K562 (cell line): ENCODE measurements around the gene ARL3. TPM values are rescaled to one million over a fixed set of nuclear protein-coding genes. Genes with fewer than 3 reads are reported as not detected.

Experiments used
- ATAC-seq: fragments of 200-7000 bp; cut with Tn5 transposase; 3 replicates; pipeline ENCODE4 v1.9.1; 2020; ENCODE audit warnings: moderate library complexity
- BruUV-seq: library from RNA; stranded (reverse); fragments of 400-500 nt; replicated peaks from 2 replicates; lab custom pipeline; 2021; lab: Mats Ljungman, UMichigan
- CTCF ChIA-PET: fragments of 300-600 bp; formaldehyde crosslinking; extraction: SDS; loops from one replicate; lab custom pipeline; 2021; ENCODE audit warnings: low intra/inter-chr PET ratio; lab: Yijun Ruan, JAX
- POLR2A ChIA-PET: fragments of 300-600, 350-650 bp; sonication (Branson Sonifier 250); formaldehyde crosslinking; extraction: SDS; loops from one replicate; lab custom pipeline; 2021; ENCODE audit warnings: antibody characterized with exemption, inconsistent platforms; lab: Yijun Ruan, JAX
- DNase-seq, 4 experiments: peaks; one replicate each; pipeline versions ENCODE4 v3.0.0 to v3.0.0-alpha.2; 2011 to 2018; ENCODE audit warnings: low spot score in 3 of 4, mixed read lengths in 3 of 4; ENCODE audit errors: extremely low read depth in 1 of 4
- FAIRE-seq: peaks from 2 replicates; lab custom pipeline; 2011; peaks lifted over from hg19 to GRCh38; lab: Jason Lieb, UNC
- H2AFZ ChIP-seq: 2 replicates; pipeline ENCODE4 v1.6.0; 2011; ENCODE audit warnings: low read depth, low read length, control low read depth, inconsistent platforms
- H3K27ac ChIP-seq: fragments of 200-600 bp; 3 replicates; pipeline ENCODE4 v1.8.0; 2011; ENCODE audit warnings: low read depth, mild to moderate bottlenecking, control low read depth, inconsistent platforms, low read length, moderate library complexity, mixed read lengths; ENCODE audit errors: extremely low read depth
- H3K27me3 ChIP-seq, 2 experiments: fragments of 300-600 bp in 1 of 2; 2 replicates in 1 of 2; 3 replicates in 1 of 2; pipeline versions ENCODE4 v1.6.0 to v1.8.0; 2011; ENCODE audit warnings: inconsistent platforms in 2 of 2, low read length in 2 of 2, mild to moderate bottlenecking in 1 of 2, mixed read lengths in 1 of 2, moderate library complexity in 1 of 2; ENCODE audit not compliant: control insufficient read depth in 2 of 2, insufficient read depth in 2 of 2
- H3K36me3 ChIP-seq: fragments of 300-600 bp; 3 replicates; pipeline ENCODE4 v1.8.0; 2011; ENCODE audit warnings: mild to moderate bottlenecking, low read length, inconsistent platforms; ENCODE audit not compliant: control insufficient read depth, insufficient read depth
- H3K4me1 ChIP-seq, 2 experiments: fragments of 200-600 bp in 1 of 2; replicated peaks in 1 of 2; 2 replicates in 1 of 2; 3 replicates in 1 of 2; pipeline versions ENCODE4 v1.5.1 to v1.8.0; 2011; ENCODE audit warnings: inconsistent platforms in 2 of 2, low read length in 2 of 2, mild to moderate bottlenecking in 1 of 2, mixed read lengths in 1 of 2, moderate library complexity in 1 of 2; ENCODE audit not compliant: control insufficient read depth in 2 of 2, insufficient read depth in 2 of 2
- H3K4me2 ChIP-seq: 2 replicates; pipeline ENCODE4 v1.6.1; 2011; ENCODE audit warnings: low read length, control low read depth, inconsistent platforms, mixed read lengths; ENCODE audit not compliant: insufficient read depth
- H3K4me3 ChIP-seq: fragments of 200-600 bp; sonication (generic), shearing (Covaris generic); 2 replicates; pipeline ENCODE4 v1.5.1; 2016; ENCODE audit warnings: control low read depth, inconsistent platforms
- H3K79me2 ChIP-seq: fragments of 200-600 bp; 3 replicates; pipeline ENCODE4 v1.8.0; 2011; ENCODE audit warnings: low read length, inconsistent platforms; ENCODE audit not compliant: control insufficient read depth, insufficient read depth
- H3K9ac ChIP-seq, 2 experiments: 2 replicates each; pipeline versions ENCODE4 v1.6.0 to v1.6.1; 2011; ENCODE audit warnings: low read depth in 2 of 2, low read length in 2 of 2, control low read depth in 1 of 2, inconsistent platforms in 1 of 2, mild to moderate bottlenecking in 1 of 2, mixed read lengths in 1 of 2; ENCODE audit not compliant: insufficient read depth in 1 of 2
- H3K9me1 ChIP-seq: one replicate; pipeline ENCODE4 v1.6.0; 2011; ENCODE audit warnings: inconsistent platforms, mild to moderate bottlenecking, low read length, moderate library complexity; ENCODE audit not compliant: control insufficient read depth, insufficient read depth
- H3K9me3 ChIP-seq: replicated peaks from 2 replicates; pipeline ENCODE4 v1.5.1; 2011; ENCODE audit warnings: low read depth, low read length, inconsistent platforms; ENCODE audit not compliant: control insufficient read depth, insufficient read depth
- H4K20me1 ChIP-seq: replicated peaks from 2 replicates; pipeline ENCODE4 v1.6.1; 2011; ENCODE audit warnings: low read length, inconsistent platforms, mixed read lengths; ENCODE audit not compliant: control insufficient read depth, insufficient read depth
- CHD7 ChIP-seq: fragments of 200-600 bp; sonication (generic); IDR thresholded peaks from one replicate; pipeline ENCODE4 v1.6.1; 2012; ENCODE audit warnings: mild to moderate bottlenecking, low read depth, low read length, inconsistent platforms
- TFE3 ChIP-seq: fragments of 450-650 bp; formaldehyde crosslinking; IDR thresholded peaks from 2 replicates; pipeline ENCODE4 v1.4.0; 2020; ENCODE audit warnings: mild to moderate bottlenecking, mixed read lengths
- ZNF274 ChIP-seq: IDR thresholded peaks from 2 replicates; pipeline ENCODE4 v1.6.1; 2011; ENCODE audit warnings: low read depth, mild to moderate bottlenecking, low read length, moderate library complexity, borderline replicate concordance
- WGBS: fragments of 100-300 bp; shearing (Covaris generic); methylation state at CpG from one replicate; pipeline ENCODE4 v1.1.6; 2016; ENCODE audit warnings: low coverage, mixed read lengths; ENCODE audit not compliant: insufficient coverage; ENCODE audit errors: missing lambda C conversion rate; 5-methylcytosine and 5-hydroxymethylcytosine counted together
- in situ Hi-C: fragments of 300-500 bp; cut with MboI; formaldehyde crosslinking; loops from 4 replicates; pipeline ENCODE4 v1.15.0; 2018; ENCODE audit warnings: inconsistent platforms, mixed read lengths
- intact Hi-C: fragments of 100-400 bp; cut with micrococcal nuclease; formaldehyde crosslinking; loops from 2 replicates; pipeline ENCODE4 v1.14.2; 2022
- polyA plus RNA-seq, 8 experiments: library from polyadenylated mRNA; depleted of rRNA in 4 of 8; stranded (reverse) in 5 of 8; unstranded in 3 of 8; fragments of >200 nt; fragmentation: Nextera tagmentation in 2 of 8; fragmentation: Illumina TruSeq in 1 of 8; extraction: Ambion mirVana in 2 of 8; extraction: Trizol in 1 of 8; gene quantifications; 2 replicates each; pipeline versions ENCODE4 v1.2.1 to v1.2.3, GENCODE V29; 2011 to 2014; ENCODE audit warnings: inconsistent platforms in 1 of 8, missing spikeins in 1 of 8
- total RNA-seq, 7 experiments: library from RNA; depleted of rRNA in 6 of 7; stranded (reverse); fragments of >200 nt in 6 of 7; fragmentation: Illumina TruSeq in 2 of 7; extraction: Trizol in 2 of 7; gene quantifications; 2 replicates each; pipeline versions ENCODE4 v1.2.1 to v1.2.3, GENCODE V29; 2011 to 2021; ENCODE audit warnings: low replicate concordance in 1 of 7

The ARL3 gene
- total and polyA plus RNA-seq, 9 of the 15 experiments (the other 6 are each of a cell fraction or from before 2014, with no cell fraction given) = 2.9 to 8.9 (median 4.8) TPM

GRCh38 chr10:102652170-102652916 lies 61.9 kb downstream of the ARL3 start:
- Histone ChIP-seq H3K79me2 (peaks cover 56% of the 10 kb centered on the region), H3K27ac (no peak overlapping the region), H3K4me2 (no peak overlapping the region), H3K9me1 (no peaks in the 10 kb centered on the region), H2AFZ (no peak overlapping the region), H3K4me3 (no peak overlapping the region), H3K36me3 (peaks cover 46% of the 10 kb centered on the region; the same call in 2 of the 3 replicates), H3K9ac (peak overlapping the region in 1 of 2 experiments; percentile 64; a peak in 1 of 4 replicates), H4K20me1 (no peaks in the 10 kb centered on the region), H3K9me3 (no peaks in the 10 kb centered on the region), H3K4me1 (peaks cover 0 to 47% of the 10 kb centered on the region in 2 experiments; a peak in 3 of 5 replicates), H3K27me3 (no peaks in the 10 kb centered on the region)
- ChIA-PET CTCF (no interaction called here), POLR2A (interaction anchor here (0.7 kb wide), 1 partner anchor 59 kb away, joined by 3 read pairs; no protein-coding TSS in a partner anchor)
- intact Hi-C loops (no loop called here), in situ Hi-C loops (no loop called here)
- DNase-seq (no peak), FAIRE-seq (no peak), ATAC-seq (no peak)
- TF ChIP-seq TFE3 (CRISPR knock-in tag) (no peak), ZNF274 (no peak), CHD7 (no peak)
- BruUV-seq = no TSS peak
- WGBS = 67% methylated on average over 9 of the region's 12 CpGs
